IPS DF 19.7 (cell line): ENCODE data around the gene KCNQ2.

Experiments
- DNase-seq: peaks from one replicate; pipeline ENCODE4 v3.0.0-alpha.2; 2013; ENCODE audit warnings: low read depth, low spot score

Gene KCNQ2

GRCh38 chr20:63471002-63471716 is 1.3 kb downstream of the KCNQ2 start:
- no peak for DNase-seq

- DNase-seq = no peak
Observed at GRCh38 chr20:63470410-63470809, 2.0 kb downstream of the KCNQ2 start.

GRCh38 chr20:63469713-63470101 is 2.7 kb downstream of the KCNQ2 start:
- DNase-seq = no peak

GRCh38 chr20:63469019-63469712 is 3.3 kb downstream of the KCNQ2 start:
- DNase-seq = no peak

- no peak for DNase-seq
Observed at GRCh38 chr20:63468421-63468820, 4.0 kb downstream of the KCNQ2 start.

- no peak for DNase-seq
Observed at GRCh38 chr20:63467294-63468083, 5.0 kb downstream of the KCNQ2 start.

- DNase-seq = no peak
Observed at GRCh38 chr20:63466861-63467260, 5.6 kb downstream of the KCNQ2 start.

- DNase-seq = no peak
Observed at GRCh38 chr20:63466250-63466825, 6.1 kb downstream of the KCNQ2 start.

- no peak for DNase-seq
Observed at GRCh38 chr20:63465380-63466249, 6.8 kb downstream of the KCNQ2 start.

- DNase-seq = no peak
Observed at GRCh38 chr20:63464289-63464635, 8.2 kb downstream of the KCNQ2 start.

- DNase-seq = no peak
Observed at GRCh38 chr20:63463400-63464288, 8.8 kb downstream of the KCNQ2 start.

- no peak for DNase-seq
Observed at GRCh38 chr20:63462244-63462643, 10.2 kb downstream of the KCNQ2 start.

GRCh38 chr20:63461104-63461763 is 11.2 kb downstream of the KCNQ2 start:
- DNase-seq = no peak

- no peak for DNase-seq
Observed at GRCh38 chr20:63459070-63459380, 13.4 kb downstream of the KCNQ2 start.

GRCh38 chr20:63458170-63459069 is 14.0 kb downstream of the KCNQ2 start:
- no peak for DNase-seq

- DNase-seq = no peak
Observed at GRCh38 chr20:63457737-63458136, 14.7 kb downstream of the KCNQ2 start.

- no peak for DNase-seq
Observed at GRCh38 chr20:63456429-63457284, 15.8 kb downstream of the KCNQ2 start.

GRCh38 chr20:63455568-63455859 is 16.9 kb downstream of the KCNQ2 start:
- no peak for DNase-seq
